GM18951 (cell line): Measurements from ENCODE around the gene SOX1.

ENCODE experiments used
- POLR2A ChIP-seq: IDR thresholded peaks from 4 replicates; pipeline ENCODE4 v1.6.1; 2011; ENCODE audit warnings: mild to moderate bottlenecking; ENCODE audit not compliant: insufficient read length, insufficient read depth; ENCODE audit errors: extremely low read depth
- in situ Hi-C: fragments of 300-500 bp; cut with MboI; formaldehyde crosslinking; loops from one replicate; pipeline ENCODE4 v1.12.0; 2022; ENCODE audit warnings: low sequenced_read_pairs, mixed read lengths, inconsistent platforms; ENCODE audit not compliant: unreplicated experiment

The SOX1 gene

GRCh38 chr13:112062072-112062567 lies 4.8 kb upstream of the SOX1 start:
- no peak for TF ChIP-seq POLR2A
- in situ Hi-C loops: no loop called here

- in situ Hi-C loops: no loop called here
- no peak for TF ChIP-seq POLR2A
Observed at GRCh38 chr13:112062571-112063570, 4.1 kb upstream of the SOX1 start.

- no peak for TF ChIP-seq POLR2A
- in situ Hi-C loops: no loop called here
Observed at GRCh38 chr13:112063807-112064206, 3.1 kb upstream of the SOX1 start.

GRCh38 chr13:112064222-112064621 lies 2.7 kb upstream of the SOX1 start:
- no peak for TF ChIP-seq POLR2A
- in situ Hi-C loops: no loop called here

GRCh38 chr13:112065521-112065866 lies 1.5 kb upstream of the SOX1 start:
- in situ Hi-C loops: no loop called here
- no peak for TF ChIP-seq POLR2A

GRCh38 chr13:112065867-112066623 lies 904 bp upstream of the SOX1 start:
- in situ Hi-C loops: no loop called here

GRCh38 chr13:112066624-112067004 lies 335 bp upstream of the SOX1 start:
- TF ChIP-seq POLR2A: no peak
- in situ Hi-C loops: no loop called here

More at GRCh38 chr13:112065867-112066623, 904 bp upstream of the SOX1 start:
- no peak for TF ChIP-seq POLR2A

GRCh38 chr13:112067871-112068539 lies 1.1 kb downstream of the SOX1 start:
- in situ Hi-C loops: no loop called here
- no peak for TF ChIP-seq POLR2A

GRCh38 chr13:112068540-112069060 lies 1.7 kb downstream of the SOX1 start:
- in situ Hi-C loops: no loop called here
- no peak for TF ChIP-seq POLR2A

- TF ChIP-seq POLR2A: no peak
- in situ Hi-C loops: no loop called here
Observed at GRCh38 chr13:112069061-112069844, 2.3 kb downstream of the SOX1 start.

- in situ Hi-C loops: no loop called here
- TF ChIP-seq POLR2A: no peak
Observed at GRCh38 chr13:112069845-112070251, 2.9 kb downstream of the SOX1 start.

- no peak for TF ChIP-seq POLR2A
- in situ Hi-C loops: no loop called here
Observed at GRCh38 chr13:112071102-112071722, 4.3 kb downstream of the SOX1 start.
